ENCODE data around the gene PIK3R3. TPM values are rescaled to one million over a fixed set of nuclear protein-coding genes. Genes with fewer than 3 reads are reported as not detected.
"Not testable (repeated sequence)": the region's sequence is repeated elsewhere in the genome, so short reads cannot be mapped to it uniquely, and the experiment has no call there.

Gene PIK3R3
- total RNA-seq, 1 donor from 2014 or later = 1.8 TPM

- DNase-seq (ENCODE audit: low read depth) (no peak), FAIRE-seq (no peak)
- TF ChIP-seq CTCF (IDR thresholded peaks at IDR 0.05; ENCODE audit: insufficient read depth, low read length, severe bottlenecking) = no peak
- Histone ChIP-seq H3K27me3 (ENCODE audit: control insufficient read depth, insufficient read depth, low read length) (no peaks in the 10 kb centered on the region), H3K4me3 (ENCODE audit: low read depth, low read length) (no peak overlapping the region), H3K36me3 (ENCODE audit: control insufficient read depth, insufficient read depth, low read length) (no peaks in the 10 kb centered on the region)
These were observed 34.3 kb downstream of the PIK3R3 start for GRCh38 chr1:46098027-46098712.

- H3K4me3 ChIP-seq (ENCODE audit: low read depth, low read length) = no peak overlapping the region
- TF ChIP-seq CTCF (IDR thresholded peaks at IDR 0.05; ENCODE audit: insufficient read depth, low read length, severe bottlenecking) = no peak
- no peak for FAIRE-seq
These were observed 35.3 kb downstream of the PIK3R3 start for GRCh38 chr1:46097149-46097472.

GRCh38 chr1:46096269-46097148 is 35.9 kb downstream of the PIK3R3 start:
- H3K36me3 ChIP-seq (ENCODE audit: control insufficient read depth, insufficient read depth, low read length) = no peaks in the 10 kb centered on the region
- H3K4me3 ChIP-seq (ENCODE audit: low read depth, low read length) = no peak overlapping the region
- no peaks in the 10 kb centered on the region for H3K27me3 ChIP-seq (ENCODE audit: control insufficient read depth, insufficient read depth, low read length)
- FAIRE-seq = no peak
- no peak for TF ChIP-seq CTCF (IDR thresholded peaks at IDR 0.05; ENCODE audit: insufficient read depth, low read length, severe bottlenecking)
- DNase-seq (ENCODE audit: low read depth) = no peak

More at GRCh38 chr1:46097149-46097472, 35.3 kb downstream of the PIK3R3 start:
- Histone ChIP-seq H3K27me3 (ENCODE audit: control insufficient read depth, insufficient read depth, low read length) (no peaks in the 10 kb centered on the region), H3K36me3 (ENCODE audit: control insufficient read depth, insufficient read depth, low read length) (no peaks in the 10 kb centered on the region)
- DNase-seq (ENCODE audit: low read depth) = no peak

- H3K27me3 ChIP-seq (ENCODE audit: control insufficient read depth, insufficient read depth, low read length); FAIRE-seq; DNase-seq (ENCODE audit: low read depth); H3K36me3 ChIP-seq (ENCODE audit: control insufficient read depth, insufficient read depth, low read length); H3K4me3 ChIP-seq (ENCODE audit: low read depth, low read length): not testable (repeated sequence)
These were observed 37.3 kb downstream of the PIK3R3 start for GRCh38 chr1:46095110-46095509.

- H3K27me3 ChIP-seq (ENCODE audit: control insufficient read depth, insufficient read depth, low read length) = no peaks in the 10 kb centered on the region
- TF ChIP-seq CTCF (IDR thresholded peaks at IDR 0.05; ENCODE audit: insufficient read depth, low read length, severe bottlenecking) = no peak
- DNase-seq (ENCODE audit: low read depth) = no peak
- FAIRE-seq = no peak
- H3K4me3 ChIP-seq (ENCODE audit: low read depth, low read length) = no peak overlapping the region
- H3K36me3 ChIP-seq (ENCODE audit: control insufficient read depth, insufficient read depth, low read length) = no peaks in the 10 kb centered on the region
These were observed 37.9 kb downstream of the PIK3R3 start for GRCh38 chr1:46094471-46095005.

GRCh38 chr1:46093832-46094231 is 38.6 kb downstream of the PIK3R3 start:
- H3K4me3 ChIP-seq (ENCODE audit: low read depth, low read length); DNase-seq (ENCODE audit: low read depth); FAIRE-seq; H3K27me3 ChIP-seq (ENCODE audit: control insufficient read depth, insufficient read depth, low read length); H3K36me3 ChIP-seq (ENCODE audit: control insufficient read depth, insufficient read depth, low read length): not testable (repeated sequence)

All from bronchial epithelial cell (primary cell).